HK-2 (cell line): ENCODE measurements around the gene RSF1.
A peak's percentile ranks its signal among the peaks of the same experiment; 100 is the strongest.

Experiments used
- DNase-seq: peaks from one replicate; pipeline ENCODE4 v3.0.0-alpha.2; 2018; ENCODE audit not compliant: unreplicated experiment

The RSF1 gene

GRCh38 chr11:77748266-77748665 is 72.3 kb downstream of the RSF1 start:
- DNase-seq = no peak

GRCh38 chr11:77747381-77747969 is 73.0 kb downstream of the RSF1 start:
- DNase-seq = no peak

- DNase-seq = no peak
These were observed 84.0 kb downstream of the RSF1 start for GRCh38 chr11:77736473-77736872.

GRCh38 chr11:77734890-77735289 is 85.6 kb downstream of the RSF1 start:
- DNase-seq = no peak

- no peak for DNase-seq
These were observed 88.4 kb downstream of the RSF1 start for GRCh38 chr11:77732143-77732542.

- no peak for DNase-seq
These were observed 89.7 kb downstream of the RSF1 start for GRCh38 chr11:77730789-77731188.

- DNase-seq = no peak
These were observed 91.5 kb downstream of the RSF1 start for GRCh38 chr11:77729063-77729462.

GRCh38 chr11:77728203-77728786 is 92.2 kb downstream of the RSF1 start:
- no peak for DNase-seq

GRCh38 chr11:77726524-77726923 is 94.0 kb downstream of the RSF1 start:
- no peak for DNase-seq

- no peak for DNase-seq
These were observed 95.1 kb downstream of the RSF1 start for GRCh38 chr11:77725433-77725832.

GRCh38 chr11:77724636-77725035 is 95.9 kb downstream of the RSF1 start:
- no peak for DNase-seq

GRCh38 chr11:77723024-77723423 is 97.5 kb downstream of the RSF1 start:
- no peak for DNase-seq

GRCh38 chr11:77710358-77710757 is 110.2 kb downstream of the RSF1 start:
- no peak for DNase-seq

- no peak for DNase-seq
These were observed 114.5 kb downstream of the RSF1 start for GRCh38 chr11:77705876-77706579.

- DNase-seq = peak; percentile 60
These were observed 115.2 kb downstream of the RSF1 start for GRCh38 chr11:77705195-77705875.

GRCh38 chr11:77704029-77704428 is 116.5 kb downstream of the RSF1 start:
- no peak for DNase-seq

GRCh38 chr11:77699425-77699824 is 121.1 kb downstream of the RSF1 start:
- no peak for DNase-seq

- DNase-seq = no peak
These were observed 121.6 kb downstream of the RSF1 start for GRCh38 chr11:77698896-77699295.

GRCh38 chr11:77697865-77698264 is 122.7 kb downstream of the RSF1 start:
- DNase-seq = no peak

GRCh38 chr11:77695417-77695816 is 125.1 kb downstream of the RSF1 start:
- DNase-seq = no peak

- DNase-seq = no peak
These were observed 129.9 kb downstream of the RSF1 start for GRCh38 chr11:77690649-77691048.

GRCh38 chr11:77687088-77687487 is 133.4 kb downstream of the RSF1 start:
- no peak for DNase-seq

GRCh38 chr11:77677138-77677537 is 143.4 kb downstream of the RSF1 start:
- DNase-seq = no peak
